Trophoblast cell (in vitro differentiated cells and primary cell): ENCODE measurements around the gene TMC4.

Source experiments
- DNase-seq, 2 donors: peaks; one replicate each; pipeline ENCODE4 v3.0.0-alpha.2; 2016
- H2AFZ ChIP-seq: 2 replicates; pipeline ENCODE4 v1.6.1; 2013; ENCODE audit warnings: low read length, moderate library complexity, mild to moderate bottlenecking; ENCODE audit not compliant: insufficient read depth, poor library complexity
- H2AK5ac ChIP-seq: 2 replicates; pipeline ENCODE4 v1.6.1; 2013; ENCODE audit warnings: mild to moderate bottlenecking, low read length
- H2BK120ac ChIP-seq: 2 replicates; pipeline ENCODE4 v1.6.1; 2013; ENCODE audit warnings: low read length, mild to moderate bottlenecking, moderate library complexity; ENCODE audit not compliant: insufficient read depth, poor library complexity
- H2BK12ac ChIP-seq: 2 replicates; pipeline ENCODE4 v1.6.1; 2013; ENCODE audit warnings: mild to moderate bottlenecking, low read length, moderate library complexity
- H2BK5ac ChIP-seq: 2 replicates; pipeline ENCODE4 v1.6.1; 2013; ENCODE audit warnings: low read length, low read depth, moderate library complexity, mild to moderate bottlenecking; ENCODE audit not compliant: poor library complexity
- H3K14ac ChIP-seq: 2 replicates; pipeline ENCODE4 v1.6.1; 2013; ENCODE audit warnings: mild to moderate bottlenecking, low read length
- H3K18ac ChIP-seq: 2 replicates; pipeline ENCODE4 v1.6.1; 2013; ENCODE audit warnings: mild to moderate bottlenecking, low read length
- H3K23ac ChIP-seq: 2 replicates; pipeline ENCODE4 v1.6.1; 2013; ENCODE audit warnings: low read length
- H3K27ac ChIP-seq: 2 replicates; pipeline ENCODE4 v1.5.1; 2013; ENCODE audit warnings: low read depth, mild to moderate bottlenecking, inconsistent platforms, low read length, moderate library complexity
- H3K27me3 ChIP-seq: 2 replicates; pipeline ENCODE4 v1.6.1; 2013; ENCODE audit warnings: inconsistent platforms, mild to moderate bottlenecking, low read length, moderate library complexity; ENCODE audit not compliant: insufficient read depth
- H3K36me3 ChIP-seq, 2 experiments: 1 replicate in 1 of 2; 2 replicates in 1 of 2; pipeline ENCODE4 v1.6.1; 2013; ENCODE audit warnings: low read length in 2 of 2, mild to moderate bottlenecking in 2 of 2, moderate library complexity in 1 of 2; ENCODE audit not compliant: insufficient read depth in 2 of 2, control insufficient read depth in 1 of 2
- H3K4ac ChIP-seq: 2 replicates; pipeline ENCODE4 v1.6.1; 2013; ENCODE audit warnings: low read depth, mild to moderate bottlenecking, low read length, moderate library complexity
- H3K4me1 ChIP-seq, 2 experiments: 1 replicate in 1 of 2; 2 replicates in 1 of 2; pipeline ENCODE4 v1.6.1; 2013; ENCODE audit warnings: low read length in 2 of 2, mild to moderate bottlenecking in 2 of 2, moderate library complexity in 1 of 2; ENCODE audit not compliant: insufficient read depth in 2 of 2, control insufficient read depth in 1 of 2
- H3K4me2 ChIP-seq: 2 replicates; pipeline ENCODE4 v1.6.1; 2013; ENCODE audit warnings: inconsistent platforms, mild to moderate bottlenecking, low read length, moderate library complexity
- H3K4me3 ChIP-seq: 2 replicates; pipeline ENCODE4 v1.5.1; 2013; ENCODE audit warnings: mild to moderate bottlenecking, low read depth, low read length, inconsistent platforms
- H3K79me1 ChIP-seq: one replicate; pipeline ENCODE4 v1.6.1; 2013; ENCODE audit warnings: low read length
- H3K79me2 ChIP-seq: 2 replicates; pipeline ENCODE4 v1.6.1; 2013; ENCODE audit warnings: low read length, mild to moderate bottlenecking; ENCODE audit not compliant: control insufficient read depth, insufficient read depth, poor library complexity
- H3K9ac ChIP-seq: 2 replicates; pipeline ENCODE4 v1.6.1; 2013; ENCODE audit warnings: mild to moderate bottlenecking, low read length
- H3K9me3 ChIP-seq: 2 replicates; pipeline ENCODE4 v1.6.1; 2013; ENCODE audit warnings: low read depth, mild to moderate bottlenecking, control low read depth, inconsistent platforms, low read length; ENCODE audit not compliant: insufficient read depth
- H4K12ac ChIP-seq: 2 replicates; pipeline ENCODE4 v1.6.1; 2013; ENCODE audit warnings: low read depth, mild to moderate bottlenecking, low read length, moderate library complexity
- H4K8ac ChIP-seq: 2 replicates; pipeline ENCODE4 v1.6.1; 2013; ENCODE audit warnings: low read depth, mild to moderate bottlenecking, low read length, moderate library complexity
- H4K91ac ChIP-seq: one replicate; pipeline ENCODE4 v1.6.1; 2013; ENCODE audit warnings: low read depth, mild to moderate bottlenecking, low read length, moderate library complexity
- WGBS: extraction: QIAGEN DNeasy Blood & Tissue Kit; methylation state at CpG from one replicate; pipeline ENCODE4 v1.1.7; 2013; ENCODE audit warnings: missing lambda C conversion rate; ENCODE audit not compliant: insufficient read length, insufficient coverage; ENCODE audit errors: extremely low coverage; 5-methylcytosine and 5-hydroxymethylcytosine counted together

TMC4 gene

GRCh38 chr19:54159352-54160181, 13.4 kb downstream of the TMC4 start, which contains the start of gene LENG1:
LENG1 (minus strand) TSS chr19:54159721; CDS start chr19:54159695, 26 bp downstream.
- peak within 1 kb of the TSS; percentile 95 for H3K4me3 ChIP-seq
- H3K23ac ChIP-seq, result no peak within 1 kb of the TSS
- H3K27me3 ChIP-seq, result no peaks in the 10 kb centered on the region
- H4K8ac ChIP-seq, result peak within 1 kb of the TSS; percentile 74
- DNase-seq, result peak; percentile 100
- peak within 1 kb of the TSS; percentile 36 for H2AK5ac ChIP-seq
- H3K14ac ChIP-seq, result peak within 1 kb of the TSS; percentile 56
- peak within 1 kb of the TSS; percentile 64 for H4K91ac ChIP-seq
- no CpG with 5 or more reads among the region's 72 CpGs for WGBS
- H2AFZ ChIP-seq, result peak within 1 kb of the TSS; percentile 61
- peak within 1 kb of the TSS; percentile 54 for H4K12ac ChIP-seq
- H3K36me3 ChIP-seq, result peaks cover 30 to 32% of the 10 kb centered on the region in 2 experiments
- peak within 1 kb of the TSS; percentile 88 for H3K27ac ChIP-seq
- H3K79me1 ChIP-seq, result peaks cover 6% of the 10 kb centered on the region
- peak within 1 kb of the TSS; percentile 47 for H3K18ac ChIP-seq
- H2BK12ac ChIP-seq, result no peak within 1 kb of the TSS
- peak within 1 kb of the TSS; percentile 93 for H3K4me2 ChIP-seq
- no peaks in the 10 kb centered on the region for H3K9me3 ChIP-seq
- peak within 1 kb of the TSS; percentile 41 for H3K4ac ChIP-seq
- H3K9ac ChIP-seq, result peak within 1 kb of the TSS; percentile 91
- peaks cover 5 to 26% of the 10 kb centered on the region in 2 experiments for H3K4me1 ChIP-seq
- H3K79me2 ChIP-seq, result peaks cover 6% of the 10 kb centered on the region
- peak within 1 kb of the TSS; percentile 49 for H2BK120ac ChIP-seq
- H2BK5ac ChIP-seq, result peak within 1 kb of the TSS; percentile 62

GRCh38 chr19:54158812-54159351, 14.1 kb downstream of the TMC4 start:
- DNase-seq, result peak in 1 of 2 donors; percentile 33
- H3K4me1 ChIP-seq, result peaks cover 5 to 23% of the 10 kb centered on the region in 2 experiments
- no peak overlapping the region for H3K23ac ChIP-seq
- H3K14ac ChIP-seq, result no peak overlapping the region
- H2BK5ac ChIP-seq, result no peak overlapping the region
- no peaks in the 10 kb centered on the region for H3K27me3 ChIP-seq
- peak overlapping the region; percentile 43 for H4K12ac ChIP-seq
- peak overlapping the region; percentile 17 for H4K91ac ChIP-seq
- peak overlapping the region; percentile 92 for H3K4me2 ChIP-seq
- peak overlapping the region; percentile 88 for H3K27ac ChIP-seq
- no peak overlapping the region for H2BK12ac ChIP-seq
- no CpG with 5 or more reads among the region's 19 CpGs for WGBS
- no peak overlapping the region for H3K18ac ChIP-seq
- no peak overlapping the region for H2AK5ac ChIP-seq
- H3K79me2 ChIP-seq, result peaks cover 6% of the 10 kb centered on the region
- no peak overlapping the region for H2AFZ ChIP-seq
- peak overlapping the region; percentile 70 for H3K9ac ChIP-seq
- peak overlapping the region; percentile 72 for H4K8ac ChIP-seq
- no peak overlapping the region for H3K4ac ChIP-seq
- no peaks in the 10 kb centered on the region for H3K9me3 ChIP-seq
- peaks cover 33 to 37% of the 10 kb centered on the region in 2 experiments for H3K36me3 ChIP-seq
- H3K4me3 ChIP-seq, result peak overlapping the region; percentile 95
- peaks cover 6% of the 10 kb centered on the region for H3K79me1 ChIP-seq
- H2BK120ac ChIP-seq, result no peak overlapping the region

- Histone ChIP-seq H3K14ac (no peak overlapping the region), H2AK5ac (no peak overlapping the region), H3K79me1 (peaks cover 6% of the 10 kb centered on the region), H3K9ac (no peak overlapping the region), H3K4me1 (peaks cover 5 to 20% of the 10 kb centered on the region in 2 experiments), H3K23ac (no peak overlapping the region), H3K79me2 (peaks cover 6% of the 10 kb centered on the region), H2BK5ac (no peak overlapping the region), H2BK120ac (no peak overlapping the region), H3K36me3 (peaks cover 53 to 57% of the 10 kb centered on the region in 2 experiments), H4K8ac (no peak overlapping the region), H2AFZ (no peak overlapping the region), H3K18ac (no peak overlapping the region), H3K4me2 (no peak overlapping the region), H3K4me3 (no peak overlapping the region), H2BK12ac (no peak overlapping the region), H3K9me3 (no peaks in the 10 kb centered on the region), H4K12ac (no peak overlapping the region), H3K27me3 (no peaks in the 10 kb centered on the region), H4K91ac (no peak overlapping the region), H3K27ac (no peak overlapping the region), H3K4ac (no peak overlapping the region)
- WGBS, result no CpG with 5 or more reads among the region's 3 CpGs
- DNase-seq, result no peak
These were observed 16.0 kb downstream of the TMC4 start for GRCh38 chr19:54156953-54157352.

DNA sequence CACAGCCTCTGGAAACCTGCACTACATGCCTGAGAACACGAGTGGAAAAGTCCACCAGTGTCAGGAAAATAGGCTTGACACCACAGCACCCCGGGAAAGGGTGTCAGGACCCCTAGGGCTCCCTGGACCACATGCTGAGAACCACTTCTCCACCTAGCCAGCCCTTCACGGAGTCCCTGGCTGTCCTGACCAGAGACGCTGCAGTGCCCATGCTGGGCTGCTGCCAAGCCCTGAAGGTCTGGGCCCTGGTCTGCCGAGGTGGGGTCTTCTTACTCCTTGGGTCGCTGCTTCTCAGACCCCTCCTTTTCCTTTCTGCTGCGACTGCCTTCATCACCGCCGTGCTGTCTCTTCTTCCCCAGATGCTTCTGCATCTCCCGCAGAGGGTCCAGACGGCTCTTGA, 16.5 kb downstream of the TMC4 start:
- no peak overlapping the region for H3K14ac ChIP-seq
- no peak overlapping the region for H4K12ac ChIP-seq
- peaks cover 6% of the 10 kb centered on the region for H3K79me1 ChIP-seq
- no peak overlapping the region for H2BK12ac ChIP-seq
- no peak overlapping the region for H3K4me3 ChIP-seq
- H3K36me3 ChIP-seq, result peaks cover 57 to 61% of the 10 kb centered on the region in 2 experiments
- peaks cover 6% of the 10 kb centered on the region for H3K79me2 ChIP-seq
- peaks cover 1% of the 10 kb centered on the region for H3K9me3 ChIP-seq
- no peak overlapping the region for H3K4me2 ChIP-seq
- no peak overlapping the region for H4K8ac ChIP-seq
- no CpG with 5 or more reads among the region's 11 CpGs for WGBS
- no peak overlapping the region for H3K27ac ChIP-seq
- no peak overlapping the region for H2BK5ac ChIP-seq
- no peak overlapping the region for H3K18ac ChIP-seq
- no peak overlapping the region for H2AK5ac ChIP-seq
- no peak overlapping the region for H3K23ac ChIP-seq
- H3K4ac ChIP-seq, result no peak overlapping the region
- H3K27me3 ChIP-seq, result no peaks in the 10 kb centered on the region
- no peak for DNase-seq
- no peak overlapping the region for H4K91ac ChIP-seq
- no peak overlapping the region for H3K9ac ChIP-seq
- H3K4me1 ChIP-seq, result peaks cover 5 to 18% of the 10 kb centered on the region in 2 experiments
- no peak overlapping the region for H2BK120ac ChIP-seq
- no peak overlapping the region for H2AFZ ChIP-seq
